HG03432 (cell line): ENCODE measurements around the gene RPS6KL1.

Experiments
- ATAC-seq: cut with Tn5 transposase; IDR thresholded peaks from one replicate; pipeline ENCODE4 v1.9.1; 2021; ENCODE audit warnings: mild to moderate bottlenecking, moderate library complexity; ENCODE audit not compliant: unreplicated experiment

Gene RPS6KL1

GRCh38 chr14:74859757-74860552 is 63.1 kb downstream of the RPS6KL1 start:
- no peak for ATAC-seq

- ATAC-seq: no peak
These were observed 65.0 kb downstream of the RPS6KL1 start for GRCh38 chr14:74858022-74858421.

GRCh38 chr14:74856366-74856765 is 66.7 kb downstream of the RPS6KL1 start:
- ATAC-seq: no peak

DNA sequence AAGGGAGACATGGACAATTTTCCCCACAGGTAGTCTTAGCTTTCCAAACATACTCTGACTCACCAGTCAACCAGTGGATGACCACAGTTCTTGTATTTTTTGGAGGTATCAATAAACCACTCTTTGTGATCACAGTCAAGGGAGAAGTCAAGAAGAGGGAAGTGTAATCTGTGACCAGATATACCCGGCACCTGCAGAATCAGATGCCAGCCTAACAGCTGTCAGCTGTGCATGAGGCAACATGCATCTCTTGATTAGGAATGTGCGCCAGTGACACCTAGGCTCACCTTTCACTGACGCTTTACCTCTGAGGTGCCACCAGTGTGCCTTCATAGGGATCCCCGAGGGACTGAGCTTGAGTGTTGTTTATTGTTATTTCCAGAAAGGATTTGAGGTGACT is 67.1 kb downstream of the RPS6KL1 start:
- ATAC-seq: no peak

DNA sequence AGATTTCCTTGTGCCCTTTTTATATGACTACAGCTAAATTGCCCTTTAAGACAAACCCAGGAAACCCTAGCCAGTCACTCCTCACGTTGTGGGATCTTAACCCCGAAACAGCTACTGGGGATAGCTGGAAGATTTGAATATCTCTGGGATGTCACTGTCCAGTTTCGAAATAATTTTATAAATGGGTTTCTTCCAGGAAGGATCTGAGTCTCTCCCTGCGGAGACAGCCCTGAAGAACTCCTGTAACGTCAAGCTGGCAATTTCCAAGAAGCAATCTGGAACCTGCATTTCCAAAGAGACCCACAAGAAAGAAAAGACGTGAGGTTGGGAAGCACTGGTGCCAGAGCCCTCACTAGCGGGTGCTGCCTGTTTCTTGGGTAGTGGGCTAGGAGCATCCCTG is 68.0 kb downstream of the RPS6KL1 start:
- ATAC-seq: no peak
